HG03103 (cell line): ENCODE measurements around the gene SNF8.
A peak's percentile ranks its signal among the peaks of the same experiment; 100 is the strongest.

Source experiments
- ATAC-seq: cut with Tn5 transposase; IDR thresholded peaks from one replicate; pipeline ENCODE4 v1.9.1; 2021; ENCODE audit warnings: low read depth; ENCODE audit not compliant: unreplicated experiment

The SNF8 gene

DNA sequence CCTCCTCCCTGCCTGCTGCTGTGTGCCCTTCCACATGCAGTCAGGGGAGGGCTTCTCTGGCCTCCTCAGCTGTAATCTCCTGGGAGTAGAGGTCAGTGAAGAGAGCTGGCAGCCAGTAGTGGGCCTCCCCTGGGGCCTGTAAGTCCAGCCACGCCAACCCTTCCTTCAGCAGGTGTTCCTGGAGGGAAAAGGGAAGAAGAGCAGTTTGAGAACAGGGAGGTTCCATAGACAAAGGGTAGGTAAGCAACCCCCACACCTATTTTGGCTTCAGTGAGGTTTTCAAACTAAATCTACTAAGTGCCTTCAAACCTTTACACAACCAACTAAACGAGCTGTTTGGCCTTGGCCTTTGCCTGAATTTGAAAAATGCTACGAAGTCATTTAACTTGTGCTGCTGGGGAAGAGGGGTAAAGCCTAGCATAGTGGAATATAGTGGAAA lies 14.2 kb downstream of the SNF8 start:
- ATAC-seq = no peak

DNA sequence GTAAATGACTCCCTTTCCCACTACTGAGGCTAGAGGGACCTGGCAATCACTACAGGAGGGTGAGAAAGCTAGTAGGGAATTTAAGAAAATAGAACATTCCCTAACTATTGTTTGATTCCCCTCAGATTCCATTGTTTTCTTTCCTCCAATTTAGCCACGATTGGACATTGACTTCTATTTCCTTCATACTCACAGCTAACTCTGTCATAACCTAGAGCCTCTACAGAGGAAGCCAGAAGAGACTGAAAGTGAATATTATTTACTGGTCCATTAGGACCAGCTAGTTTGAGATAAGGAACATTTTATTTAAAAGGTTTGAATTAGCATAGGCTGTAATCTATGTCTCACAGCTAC lies 14.9 kb downstream of the SNF8 start:
- ATAC-seq = no peak

DNA sequence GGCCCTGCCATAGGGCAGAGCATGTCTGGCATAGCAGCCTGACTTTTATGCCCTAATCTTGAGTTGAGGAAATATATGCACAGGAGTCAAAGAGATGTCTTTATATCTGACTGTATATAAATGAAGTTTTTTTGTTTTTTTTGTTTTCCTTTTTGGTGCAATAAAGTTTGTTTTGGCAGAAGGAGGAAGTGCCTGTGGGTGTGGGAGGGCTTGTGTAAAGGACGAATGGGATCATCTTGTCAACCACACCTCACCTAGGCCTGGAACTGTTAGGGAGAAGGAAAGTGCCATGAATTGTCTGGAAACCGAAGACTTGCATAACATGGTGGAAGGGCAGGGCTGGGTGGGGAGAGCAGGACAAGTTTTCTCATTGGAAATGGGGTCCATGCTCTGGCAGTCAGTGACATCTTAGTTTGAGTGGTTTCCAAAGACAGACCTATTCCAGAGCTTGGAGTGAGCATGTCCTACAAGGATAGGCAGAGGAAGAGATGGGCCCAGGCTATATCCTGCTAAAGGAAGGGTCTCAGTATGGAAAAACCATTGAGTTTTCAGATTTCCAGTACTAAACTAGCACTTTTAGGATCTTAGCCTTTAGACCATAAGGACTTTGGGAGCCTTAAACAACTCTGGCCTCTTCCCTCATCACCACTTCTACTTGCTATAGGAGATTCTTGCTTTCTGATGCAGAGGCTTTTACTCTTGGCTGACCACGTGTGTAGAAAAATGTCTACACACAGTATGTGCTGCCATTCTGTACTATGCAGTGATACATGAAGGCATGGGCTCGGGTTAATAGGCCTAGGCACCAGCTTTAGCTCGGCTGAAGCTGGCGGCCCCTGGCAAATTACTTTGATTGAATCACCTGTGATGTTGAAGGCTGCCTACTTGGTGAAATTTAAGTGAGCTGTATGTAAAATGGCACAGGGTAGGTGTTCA lies 15.5 kb downstream of the SNF8 start:
- ATAC-seq = no peak

DNA sequence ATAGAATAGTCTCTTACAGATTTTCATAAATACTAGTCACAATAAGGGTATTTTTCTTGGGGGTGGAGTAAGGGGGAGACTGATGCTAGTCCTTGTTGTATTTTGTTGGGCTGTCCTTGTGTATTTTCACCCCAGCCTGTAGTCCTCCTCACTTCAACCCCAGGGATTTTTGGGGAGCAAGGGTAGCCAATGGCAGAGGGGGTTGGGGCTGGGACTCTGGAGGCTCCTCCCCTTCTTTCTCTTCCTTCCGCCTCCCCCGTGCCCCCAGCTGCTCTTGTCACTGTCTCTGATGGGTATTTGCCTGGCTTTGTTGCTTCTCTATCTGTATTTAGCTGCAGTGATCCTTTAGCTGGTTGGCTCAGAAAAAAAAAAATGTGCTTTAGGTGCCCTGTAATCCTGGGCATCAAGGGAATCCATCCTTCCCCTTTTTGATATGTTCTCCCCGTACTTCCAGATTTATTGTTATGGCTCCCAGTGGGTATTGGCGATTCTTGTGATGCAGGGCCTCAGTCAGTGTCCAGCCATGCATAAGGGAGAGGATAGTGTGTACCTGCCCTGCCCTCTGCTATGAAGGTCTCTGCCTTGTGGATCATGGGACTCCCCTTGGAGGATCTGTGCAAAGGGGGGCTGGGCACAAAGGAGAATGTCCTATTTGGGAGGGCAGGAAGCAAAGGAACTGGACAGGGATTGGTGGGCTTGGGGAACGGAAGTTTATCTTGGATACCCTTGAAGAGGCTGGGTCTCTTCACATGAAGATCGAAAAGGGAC lies 16.5 kb downstream of the SNF8 start:
- no peak for ATAC-seq

DNA sequence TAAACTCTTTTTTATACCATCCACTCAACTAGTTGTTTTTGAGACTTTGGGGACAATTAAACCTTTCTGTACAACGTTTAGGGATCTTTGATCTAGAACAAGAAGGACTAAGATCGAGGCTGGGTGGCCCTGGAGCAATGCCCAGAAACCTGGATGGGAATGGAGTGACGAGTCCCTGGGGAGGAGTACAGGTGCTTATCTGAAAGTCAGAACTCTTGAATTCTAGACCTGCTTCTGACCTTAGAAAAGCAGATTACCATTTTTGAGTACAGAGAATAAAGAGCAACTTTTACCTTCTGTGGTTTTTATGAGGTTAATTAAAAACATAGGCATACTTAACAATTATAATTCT lies 18.7 kb downstream of the SNF8 start:
- ATAC-seq = no peak

DNA sequence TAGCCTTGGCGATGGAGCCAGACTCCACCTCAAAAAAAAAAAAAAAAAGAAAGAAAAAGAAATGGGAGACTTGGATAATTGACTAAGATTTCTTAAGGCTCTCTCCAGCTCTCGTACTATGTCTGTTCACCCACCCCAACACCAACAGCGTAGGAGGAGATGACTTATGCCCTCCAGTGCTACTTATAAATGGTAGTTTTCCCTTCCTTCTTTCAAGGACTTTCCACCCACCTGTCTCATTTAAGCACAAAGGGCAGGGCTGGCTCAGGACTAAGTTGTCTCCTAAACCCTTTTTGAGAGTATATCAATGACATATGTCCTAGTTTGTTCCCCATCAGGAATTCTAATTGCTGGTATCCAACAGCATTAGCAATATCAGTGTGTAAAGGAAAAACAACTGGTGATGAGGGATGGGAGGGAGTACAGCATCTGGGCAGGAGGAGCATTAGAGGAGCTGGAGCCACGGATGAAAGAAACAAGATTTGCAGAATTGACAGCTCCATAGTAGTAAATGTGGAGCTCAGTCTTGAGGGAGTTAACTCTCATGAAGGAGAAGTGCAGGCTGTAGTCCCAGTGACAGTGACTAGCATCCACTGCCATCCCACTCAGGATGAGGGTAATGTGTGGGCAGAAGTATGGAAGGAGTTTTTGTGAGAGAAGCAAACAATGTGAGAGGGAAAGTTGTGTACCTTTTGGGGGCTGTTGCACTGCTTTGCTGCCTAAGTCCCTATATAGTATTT lies 19.2 kb downstream of the SNF8 start:
- ATAC-seq = no peak

DNA sequence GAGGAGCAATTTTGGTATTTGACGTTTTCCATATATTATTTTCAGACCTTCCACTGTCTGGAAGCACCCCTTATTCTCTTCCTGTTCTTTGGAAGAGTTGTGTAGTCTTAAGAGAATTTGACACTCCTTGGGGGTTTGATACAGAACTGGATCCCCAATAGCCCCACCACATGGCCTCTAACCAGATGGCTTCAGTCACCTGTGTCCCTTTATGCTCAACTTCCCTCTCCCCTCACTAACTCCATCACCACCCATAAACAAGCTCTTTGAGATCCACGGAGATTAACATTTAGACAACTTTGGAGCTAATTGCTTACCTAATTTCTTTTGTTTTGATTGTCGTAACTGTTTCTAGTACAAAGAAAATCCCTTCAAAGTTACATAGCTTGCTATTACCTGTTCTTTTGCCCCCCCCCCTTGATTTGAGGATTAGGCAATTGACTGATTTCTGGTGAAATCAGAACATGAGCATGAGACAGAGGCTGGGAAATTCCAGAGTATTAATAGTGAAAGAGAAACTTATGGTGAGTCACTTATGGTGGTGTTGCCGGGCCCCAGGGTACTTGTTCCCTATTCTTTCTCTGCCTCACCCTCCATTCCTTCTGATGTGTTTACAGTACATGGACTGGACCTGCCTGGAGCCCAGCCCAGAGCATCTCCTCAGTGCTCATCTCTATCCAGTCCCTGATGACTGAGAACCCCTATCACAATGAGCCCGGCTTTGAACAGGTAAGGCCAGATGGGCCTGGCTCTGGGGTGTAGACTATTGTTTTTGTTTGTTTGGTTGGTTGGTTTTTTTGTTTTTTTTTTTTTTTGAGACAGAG lies 29.0 kb downstream of the SNF8 start:
- ATAC-seq = peak; percentile 64

DNA sequence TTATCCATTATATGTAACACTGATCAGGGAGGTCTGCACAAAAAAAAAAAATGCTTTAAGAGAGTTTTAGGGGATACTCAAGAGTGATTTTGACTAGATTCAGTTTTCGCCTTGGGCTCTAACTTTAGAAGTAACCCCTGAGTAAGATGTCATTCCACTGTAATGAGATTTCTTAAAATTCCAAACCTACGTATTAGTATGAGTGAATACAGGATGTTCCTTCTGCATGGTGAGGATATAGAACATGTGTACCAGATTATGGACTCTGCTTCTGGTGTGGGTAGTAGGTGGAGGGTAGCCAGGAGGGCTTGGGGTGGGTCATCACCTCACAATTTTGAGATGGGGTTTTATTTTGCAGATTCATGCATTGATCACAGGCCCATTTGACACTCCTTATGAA lies 32.2 kb downstream of the SNF8 start:
- no peak for ATAC-seq

DNA sequence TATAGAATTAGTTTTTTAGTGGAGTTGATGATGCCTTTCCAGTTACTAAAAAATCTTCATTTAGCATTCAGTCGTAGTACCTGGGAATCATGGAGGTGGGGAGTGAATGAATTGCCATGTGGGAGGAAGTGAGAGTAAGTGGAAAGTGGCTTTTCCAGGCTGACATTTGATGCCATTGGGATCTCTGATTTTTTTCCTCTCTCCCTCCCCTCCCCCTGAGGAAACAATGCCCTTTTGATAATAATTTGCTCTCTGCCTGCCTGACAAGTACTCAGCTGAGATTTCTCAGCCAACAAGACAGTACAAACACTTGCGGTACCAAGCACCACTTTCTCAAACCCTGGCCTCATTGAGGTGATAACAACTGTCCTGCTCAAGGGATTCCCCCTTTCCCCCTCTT lies 34.3 kb downstream of the SNF8 start:
- ATAC-seq = no peak

DNA sequence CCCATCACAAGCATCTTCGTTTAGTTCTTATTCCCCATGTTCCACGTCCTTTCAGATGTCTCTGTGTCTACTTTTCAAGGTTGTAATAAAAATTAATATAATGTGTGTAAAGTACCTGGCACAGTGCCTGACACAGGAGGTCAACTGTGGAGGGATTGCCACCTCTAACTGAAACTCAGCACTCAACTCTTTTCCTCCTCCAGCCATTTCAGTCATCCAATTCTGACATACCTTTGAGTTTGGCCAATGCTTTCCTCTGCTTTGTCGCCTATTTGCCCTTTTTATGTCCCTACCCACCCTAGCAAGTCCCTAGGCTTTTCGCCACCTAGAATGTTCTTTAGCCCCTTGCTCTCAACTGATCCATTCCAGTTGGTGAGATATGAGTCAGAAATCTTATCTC lies 34.9 kb downstream of the SNF8 start:
- no peak for ATAC-seq

DNA sequence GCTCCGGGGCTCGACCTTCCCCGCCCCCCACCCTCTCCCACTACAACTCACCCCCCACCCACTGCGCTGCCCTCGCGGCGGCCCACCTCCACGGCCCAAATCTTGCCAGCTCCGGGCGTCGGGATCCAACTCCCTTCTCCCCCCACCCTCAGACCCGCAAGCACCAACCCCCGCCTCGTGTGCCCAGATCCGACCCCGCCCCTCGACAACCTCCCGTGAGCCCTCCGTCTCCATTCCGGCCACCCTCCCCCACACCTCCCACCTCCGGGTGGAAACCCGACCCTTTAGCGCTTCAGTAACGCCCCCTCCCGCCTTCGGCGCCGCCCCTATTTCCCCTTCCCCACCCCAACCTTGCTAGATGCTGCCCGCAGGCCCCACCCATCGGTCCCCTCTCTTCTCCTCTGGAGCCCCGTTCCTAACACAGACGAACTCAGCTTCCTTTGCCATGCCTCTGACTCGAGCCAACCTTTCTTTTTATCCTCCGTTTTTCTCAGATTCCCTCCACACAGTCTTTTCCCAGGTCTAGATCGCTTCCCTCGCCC lies 35.7 kb downstream of the SNF8 start:
- peak; percentile 41 for ATAC-seq

DNA sequence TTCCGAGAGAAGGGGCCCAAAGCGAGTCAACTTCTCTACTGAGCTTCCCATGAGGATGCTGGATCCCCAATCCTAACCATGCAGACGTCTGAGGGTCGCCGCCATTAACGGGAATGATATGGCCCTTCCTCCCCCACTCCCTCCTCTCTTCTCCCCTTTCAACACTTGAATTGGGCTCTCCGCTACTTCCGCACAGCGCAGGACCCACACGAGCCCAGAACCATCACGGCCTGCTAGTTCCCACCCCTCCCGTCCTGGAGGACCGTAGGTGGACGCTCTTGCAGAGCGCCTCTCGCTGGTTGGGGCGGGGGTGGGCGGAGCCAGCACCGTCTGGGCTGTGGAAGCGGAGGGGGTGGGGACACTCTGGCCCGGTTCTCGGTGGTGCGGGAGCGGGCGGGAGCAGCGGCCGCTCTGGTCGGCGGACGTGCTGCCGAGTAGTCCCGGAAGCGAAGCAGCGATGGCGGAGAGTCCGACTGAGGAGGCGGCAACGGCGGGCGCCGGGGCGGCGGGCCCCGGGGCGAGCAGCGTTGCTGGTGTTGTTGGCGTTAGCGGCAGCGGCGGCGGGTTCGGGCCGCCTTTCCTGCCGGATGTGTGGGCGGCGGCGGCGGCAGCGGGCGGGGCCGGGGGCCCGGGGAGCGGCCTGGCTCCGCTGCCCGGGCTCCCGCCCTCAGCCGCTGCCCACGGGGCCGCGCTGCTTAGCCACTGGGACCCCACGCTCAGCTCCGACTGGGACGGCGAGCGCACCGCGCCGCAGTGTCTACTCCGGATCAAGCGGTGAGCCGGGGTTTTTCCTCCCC lies 36.4 kb downstream of the SNF8 start, which contains the start of gene UBE2Z:
Gene UBE2Z, plus strand, starts transcription at position 361 of the 797 bp plus-strand sequence. Its CDS starts 97 bp downstream, at position 458.
- ATAC-seq = peak; percentile 67

DNA sequence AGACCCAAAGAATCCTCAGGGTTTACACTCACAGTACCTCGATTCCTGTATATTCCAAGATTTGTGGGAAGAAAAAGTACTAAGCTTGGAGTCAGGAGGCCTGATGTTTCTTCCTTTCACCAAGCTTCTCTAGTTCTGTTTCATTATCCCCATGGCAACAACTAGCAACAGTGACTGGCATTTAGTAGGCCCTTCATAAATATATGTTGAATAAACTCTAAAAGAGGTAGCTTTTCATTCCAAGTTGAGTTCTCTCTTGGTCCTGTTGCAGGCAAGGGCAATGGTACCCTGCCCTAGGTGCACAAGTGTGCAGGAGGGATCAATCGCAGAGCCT lies 37.0 kb downstream of the SNF8 start:
- no peak for ATAC-seq

DNA sequence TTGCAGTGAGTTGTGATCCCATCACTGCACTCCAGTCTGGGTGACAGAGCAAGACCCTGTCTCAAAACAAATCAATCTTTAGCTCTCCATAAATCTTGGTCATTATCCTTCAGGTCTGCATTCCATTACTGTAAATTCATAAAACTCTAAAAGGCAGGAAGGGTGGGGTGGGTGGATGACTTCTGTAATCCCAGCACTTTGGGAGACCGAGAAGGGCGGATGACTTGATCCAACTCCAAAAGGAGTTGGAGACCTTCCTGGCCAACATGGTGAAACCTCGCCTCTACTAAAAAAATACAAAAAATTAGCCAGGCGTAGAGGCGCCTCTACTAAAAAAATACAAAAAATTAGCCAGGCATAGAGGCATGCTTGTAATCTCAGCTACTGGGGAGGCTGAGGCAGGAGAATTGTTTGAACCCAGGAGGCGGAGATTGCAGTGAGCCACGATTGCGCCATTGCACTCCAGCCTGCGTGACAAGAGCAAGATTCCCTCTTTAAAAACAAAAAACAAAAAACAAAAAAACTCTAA lies 38.6 kb downstream of the SNF8 start:
- ATAC-seq = no peak

DNA sequence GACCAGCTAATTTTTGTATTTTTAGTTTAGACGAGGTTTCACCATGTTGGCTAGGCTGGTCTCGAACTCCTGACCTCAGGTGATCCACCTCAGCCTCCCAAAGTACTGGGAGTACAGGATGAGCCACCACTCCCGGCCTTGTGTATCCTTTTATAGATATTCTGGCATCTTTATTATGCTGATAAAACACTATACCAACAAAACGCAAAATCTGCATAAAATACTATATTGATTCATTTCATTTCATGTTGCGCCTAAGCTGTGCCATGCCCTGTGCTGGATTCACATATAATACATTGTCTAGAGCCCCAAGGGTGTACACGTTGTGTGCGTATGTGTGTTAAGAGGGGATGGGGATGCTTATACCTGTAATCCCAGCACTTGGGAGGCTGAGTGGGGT lies 40.2 kb downstream of the SNF8 start:
- ATAC-seq = no peak

DNA sequence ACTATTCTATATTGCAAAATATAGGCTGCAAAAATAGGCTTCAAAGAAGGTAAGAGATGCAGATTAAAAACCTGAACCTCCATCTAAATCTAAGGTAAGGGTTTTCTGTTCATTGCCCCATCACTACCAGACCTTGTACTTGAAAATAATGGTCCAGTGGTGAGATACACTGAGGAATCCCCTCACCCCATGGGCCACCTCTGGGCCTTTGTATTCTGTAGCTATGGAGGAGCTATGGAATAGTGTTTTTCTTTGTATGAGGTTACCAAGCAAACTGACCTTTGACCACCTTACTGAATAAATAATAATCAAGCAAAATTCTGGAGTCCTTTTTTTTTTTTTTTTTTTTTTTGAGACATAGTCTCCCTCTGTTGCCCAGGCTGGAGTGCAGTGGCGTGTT lies 41.2 kb downstream of the SNF8 start:
- ATAC-seq = no peak

DNA sequence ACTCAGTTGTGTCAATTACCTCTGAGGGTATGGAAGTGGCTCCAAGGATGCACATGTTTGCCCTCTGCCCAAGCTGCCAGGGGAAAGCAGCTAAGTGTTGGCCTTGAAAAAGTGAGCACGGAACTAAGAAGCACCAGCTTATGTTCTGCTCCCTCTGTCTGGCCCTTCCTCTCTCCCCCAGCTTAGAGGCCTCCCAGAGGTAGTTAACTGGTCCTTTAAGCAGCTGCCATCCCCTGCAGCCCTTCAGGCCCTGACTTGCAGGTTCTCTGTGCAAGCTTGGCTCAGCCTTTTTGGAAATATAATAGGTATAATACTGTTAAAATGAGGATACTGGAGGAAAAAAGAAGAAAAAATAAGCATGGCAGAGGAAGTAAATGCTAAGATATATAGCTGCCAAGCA lies 43.4 kb downstream of the SNF8 start:
- ATAC-seq = no peak

DNA sequence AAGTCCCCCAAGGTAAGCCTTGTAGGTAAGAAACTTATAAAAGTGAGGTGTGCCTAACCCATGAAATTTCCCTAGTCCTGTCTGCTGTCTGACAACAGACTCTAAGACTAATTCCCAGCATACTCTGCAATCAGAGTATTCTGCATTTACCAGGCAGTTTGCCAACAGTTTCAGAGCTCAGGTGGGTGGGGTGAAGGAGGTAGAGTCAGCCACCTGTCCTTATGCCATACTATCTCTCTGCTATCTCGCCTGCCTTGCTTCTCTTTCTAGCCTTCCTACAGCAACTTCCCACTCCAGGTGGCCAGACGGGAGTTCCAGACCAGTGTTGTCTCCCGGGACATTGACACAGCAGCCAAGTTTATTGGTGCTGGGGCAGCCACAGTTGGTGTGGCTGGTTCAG lies 49.8 kb downstream of the SNF8 start:
- ATAC-seq = no peak
